ENCODE measurements around the gene PEF1.

Gene PEF1

DNA sequence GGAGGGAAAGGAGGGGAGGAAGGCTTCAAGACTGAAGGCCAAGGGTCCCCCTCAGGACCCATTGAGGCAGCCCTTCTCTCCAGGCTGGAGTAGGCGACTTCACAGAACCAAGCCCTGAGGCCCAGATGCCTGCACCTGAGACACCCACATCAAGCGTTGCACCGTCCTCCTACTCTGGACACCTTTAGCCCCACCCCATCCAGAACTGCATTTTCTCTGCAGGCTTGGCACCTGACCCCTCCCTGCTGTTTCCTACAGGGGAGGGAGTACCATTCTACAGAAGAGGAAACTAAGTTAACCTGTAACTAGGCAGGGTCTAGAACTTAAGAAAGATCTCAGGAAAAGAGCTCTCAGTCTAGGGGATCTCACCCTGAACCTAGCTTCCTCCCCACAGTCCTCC lies 12.0 kb downstream of the PEF1 start:
- DNase-seq (ENCODE audit: extremely low read depth in 1 of 2, low read depth in 1 of 2): no peak

DNA sequence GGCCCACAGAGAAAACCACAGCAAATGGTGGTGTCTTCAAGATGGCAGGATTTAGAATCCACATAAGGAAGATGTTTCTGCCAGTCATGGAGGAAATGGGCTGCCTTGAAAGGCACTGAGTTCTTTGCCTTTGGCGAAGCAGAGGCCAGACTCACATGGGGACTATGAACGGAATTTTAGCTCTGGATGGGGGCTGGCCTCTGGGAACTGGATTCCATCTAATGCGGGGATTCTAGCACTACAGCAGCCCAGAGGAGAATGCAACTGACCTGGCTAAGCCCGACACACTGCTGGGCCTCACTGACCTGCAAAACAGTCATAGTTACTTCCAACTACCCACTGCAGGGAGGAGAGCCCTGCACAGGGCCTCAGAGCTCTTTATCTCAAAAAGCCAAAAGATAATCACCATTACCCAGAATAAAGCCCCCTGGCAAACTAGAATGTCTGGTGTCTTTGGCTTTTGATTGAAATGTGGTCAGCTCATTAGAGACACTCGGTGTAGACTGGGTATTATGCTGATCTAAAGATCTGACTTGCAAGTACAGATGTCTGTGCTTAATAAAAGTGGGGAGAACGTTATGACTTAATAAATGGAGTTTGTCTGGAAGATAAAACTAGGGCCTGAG lies 15.6 kb downstream of the PEF1 start:
- DNase-seq (ENCODE audit: extremely low read depth in 1 of 2, low read depth in 1 of 2): no peak

DNA sequence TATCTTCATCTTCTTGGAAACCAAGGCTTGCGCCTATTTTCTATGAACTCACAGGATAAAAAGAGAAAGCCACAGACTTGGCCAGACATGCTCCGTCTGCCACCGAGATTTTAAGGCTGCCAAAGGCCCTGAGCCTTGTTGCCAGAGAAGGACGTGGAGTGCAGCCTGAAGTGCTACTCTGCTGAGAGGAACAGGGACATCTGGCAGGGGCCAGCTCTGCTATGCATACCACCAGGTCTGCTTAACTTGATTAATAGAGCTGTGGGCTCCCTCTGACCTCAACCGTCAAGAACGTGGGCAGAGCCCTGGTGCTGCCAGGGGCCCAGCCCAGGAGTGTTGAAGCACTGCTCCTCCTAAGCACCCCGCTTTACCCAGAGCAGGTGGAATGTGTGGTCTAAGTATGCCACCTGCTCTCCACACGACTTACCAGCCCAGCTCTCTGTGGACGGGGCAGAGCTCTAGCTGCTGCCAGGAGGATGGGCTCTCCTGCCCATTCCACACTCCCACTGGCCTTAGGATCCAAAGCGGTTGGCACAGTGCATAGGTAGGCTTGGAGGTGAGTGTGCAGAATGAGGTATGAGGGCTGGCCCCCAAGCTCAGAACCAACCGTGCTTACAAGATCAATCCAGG lies 16.6 kb downstream of the PEF1 start:
- no peak for DNase-seq (ENCODE audit: extremely low read depth in 1 of 2, low read depth in 1 of 2)

DNA sequence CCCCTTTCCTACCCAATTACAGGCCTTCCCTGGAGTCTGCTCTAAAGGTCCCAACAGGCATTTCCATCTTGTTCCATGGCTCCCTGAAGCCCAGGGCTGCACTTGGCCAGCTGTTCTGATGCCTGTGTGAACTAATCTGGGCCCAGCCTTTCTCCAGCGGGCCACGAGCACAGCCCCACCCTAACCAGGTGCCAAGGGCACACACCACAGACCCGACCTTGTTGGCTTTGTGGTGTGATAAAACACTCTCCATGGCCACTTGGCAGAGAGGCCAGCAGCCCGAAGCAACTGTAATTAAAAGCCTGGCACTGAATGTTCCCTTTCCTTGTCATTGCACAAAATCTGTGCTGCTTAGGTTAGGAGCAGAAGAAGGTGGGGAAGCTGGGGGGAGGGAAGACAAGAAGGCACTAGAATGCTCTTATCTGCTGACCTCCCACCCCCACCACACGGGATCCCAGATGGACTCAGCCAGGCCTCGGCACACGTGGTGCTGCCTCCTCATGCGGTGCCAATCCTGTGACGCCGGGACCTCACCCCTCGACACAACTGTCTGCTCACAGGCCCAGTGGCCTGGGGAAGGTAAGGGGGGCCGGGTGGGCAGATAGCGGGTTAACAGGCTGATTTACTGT lies 17.3 kb downstream of the PEF1 start:
- DNase-seq (ENCODE audit: extremely low read depth in 1 of 2, low read depth in 1 of 2): no peak

DNA sequence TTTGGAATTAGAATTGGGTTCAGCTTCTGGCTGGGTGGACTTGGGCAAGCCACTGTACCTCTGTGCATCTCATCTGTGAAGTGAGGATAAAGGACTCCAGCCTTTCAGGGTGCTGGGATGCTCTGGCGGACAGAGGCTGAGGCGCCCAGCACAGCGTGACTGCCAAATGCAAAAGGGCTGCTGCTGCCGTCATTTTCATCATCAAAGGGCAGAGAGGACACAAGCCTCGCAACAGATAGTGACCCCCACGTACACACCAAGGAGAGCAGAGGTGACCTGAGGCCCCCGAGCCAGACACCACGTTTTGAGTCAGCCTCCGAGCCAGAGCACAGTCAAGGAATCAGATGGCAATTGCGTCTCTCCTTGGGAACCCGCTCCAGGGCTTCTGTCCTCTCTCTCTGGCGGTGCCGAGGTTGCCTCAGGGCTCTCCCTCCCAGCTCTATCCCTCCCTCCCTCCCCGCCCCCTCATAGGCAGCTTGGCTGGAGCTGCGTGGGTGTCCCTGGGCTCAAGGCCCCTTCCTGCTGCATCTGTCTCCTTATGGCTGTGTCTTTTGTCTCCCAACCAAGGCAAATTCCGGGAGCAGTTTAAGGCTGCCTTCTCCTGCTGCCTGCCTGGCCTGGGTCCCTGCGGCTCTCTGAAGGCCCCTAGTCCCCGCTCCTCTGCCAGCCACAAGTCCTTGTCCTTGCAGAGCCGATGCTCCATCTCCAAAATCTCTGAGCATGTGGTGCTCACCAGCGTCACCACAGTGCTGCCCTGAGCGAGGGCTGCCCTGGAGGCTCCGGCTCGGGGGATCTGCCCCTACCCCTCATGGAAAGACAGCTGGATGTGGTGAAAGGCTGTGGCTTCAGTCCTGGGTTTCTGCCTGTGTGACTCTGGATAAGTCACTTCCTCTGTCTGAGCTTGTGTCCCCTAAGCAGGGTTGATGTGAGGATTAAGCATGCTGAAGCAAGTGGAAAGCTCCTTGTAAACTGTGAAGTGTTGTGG lies 18.2 kb downstream of the PEF1 start:
- no peak for DNase-seq (ENCODE audit: extremely low read depth in 1 of 2, low read depth in 1 of 2)

DNA sequence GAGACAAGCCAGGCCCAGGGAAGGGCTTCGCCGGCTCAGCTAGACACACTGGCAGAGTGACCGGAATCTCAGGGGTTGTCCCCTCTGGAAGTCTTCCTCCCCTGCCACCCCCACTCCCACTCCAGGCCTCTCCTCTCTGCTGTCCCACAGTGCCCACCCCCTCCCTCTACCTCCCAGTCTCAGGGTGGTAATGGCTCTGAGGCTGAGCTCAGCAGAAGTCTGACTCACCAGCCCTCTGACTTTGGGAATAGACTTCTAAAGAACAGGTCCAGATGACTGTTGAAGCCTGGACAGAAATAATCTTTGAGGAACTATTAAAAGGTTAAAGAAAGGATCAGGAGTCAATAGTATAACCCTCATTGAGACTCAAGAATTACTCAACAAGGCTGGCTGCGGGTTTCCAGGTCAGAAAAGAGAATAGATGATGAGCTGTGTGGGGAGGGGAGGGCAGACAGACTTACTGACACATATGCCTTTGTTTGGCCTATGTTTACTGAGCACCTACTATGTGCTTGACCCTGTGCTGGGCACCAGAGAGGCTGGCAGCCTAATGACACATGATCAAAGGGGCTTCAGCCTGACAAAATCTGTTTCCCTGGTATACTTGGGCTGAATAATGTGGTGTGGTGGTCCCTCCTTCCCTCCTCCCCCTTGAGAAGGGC lies 19.0 kb downstream of the PEF1 start:
- DNase-seq (ENCODE audit: extremely low read depth in 1 of 2, low read depth in 1 of 2): no peak

DNA sequence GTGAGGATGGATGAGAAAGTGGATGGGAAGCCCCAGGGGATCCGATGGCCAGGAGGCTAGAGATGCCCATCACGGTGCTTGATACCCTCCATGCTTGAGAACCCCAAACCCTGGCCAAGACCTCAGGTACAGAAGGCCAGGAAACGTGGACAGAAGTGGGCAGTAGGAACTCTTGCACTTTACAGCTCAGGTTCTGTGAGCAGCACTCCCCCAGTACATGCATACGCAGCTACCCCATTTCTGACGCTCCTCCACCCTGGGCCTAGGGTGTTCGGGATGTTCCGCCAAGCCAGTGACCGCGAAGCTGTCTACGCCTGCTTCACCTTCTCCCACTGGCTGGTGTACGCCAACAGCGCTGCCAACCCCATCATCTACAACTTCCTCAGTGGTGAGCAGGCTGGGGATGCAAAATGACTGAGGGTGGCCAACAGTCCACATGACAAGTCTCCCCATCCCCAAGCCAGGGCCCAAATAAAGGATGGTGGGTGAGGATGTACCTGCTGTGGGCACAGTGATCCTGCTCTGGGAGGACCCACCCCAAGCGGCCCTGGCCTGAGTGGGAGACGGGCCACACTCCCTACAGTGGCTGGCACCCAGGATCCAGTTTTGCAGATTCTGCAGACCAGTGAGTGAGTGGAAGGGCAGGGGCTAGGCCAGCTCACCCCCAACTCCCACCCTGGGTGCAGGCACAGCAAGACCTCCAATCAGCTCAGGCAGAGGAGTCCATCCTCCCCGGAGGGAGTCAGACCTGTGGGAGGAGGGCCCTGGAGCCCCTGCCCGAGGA lies 19.8 kb downstream of the PEF1 start:
- no peak for DNase-seq (ENCODE audit: extremely low read depth in 1 of 2, low read depth in 1 of 2)

DNA sequence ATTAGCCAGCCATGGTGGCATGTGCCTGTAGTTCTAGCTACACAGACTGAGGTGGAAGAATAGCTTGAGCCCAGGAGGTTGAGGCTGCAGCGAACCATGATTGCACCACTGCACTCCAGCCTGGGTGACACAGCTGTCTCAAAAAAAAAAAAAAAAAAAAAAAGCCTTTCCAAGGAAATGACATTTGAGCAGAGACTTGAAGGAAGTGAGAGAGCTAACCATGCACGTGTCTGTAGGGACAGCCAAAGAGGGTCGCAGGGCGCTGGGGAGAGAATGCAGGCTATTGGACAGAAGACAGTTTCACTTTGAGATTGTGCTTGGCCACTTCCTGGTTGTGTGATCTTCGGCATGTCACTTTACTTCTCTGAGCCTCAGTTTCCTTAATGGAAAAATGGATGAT lies 20.4 kb downstream of the PEF1 start:
- DNase-seq (ENCODE audit: extremely low read depth in 1 of 2, low read depth in 1 of 2): no peak

DNA sequence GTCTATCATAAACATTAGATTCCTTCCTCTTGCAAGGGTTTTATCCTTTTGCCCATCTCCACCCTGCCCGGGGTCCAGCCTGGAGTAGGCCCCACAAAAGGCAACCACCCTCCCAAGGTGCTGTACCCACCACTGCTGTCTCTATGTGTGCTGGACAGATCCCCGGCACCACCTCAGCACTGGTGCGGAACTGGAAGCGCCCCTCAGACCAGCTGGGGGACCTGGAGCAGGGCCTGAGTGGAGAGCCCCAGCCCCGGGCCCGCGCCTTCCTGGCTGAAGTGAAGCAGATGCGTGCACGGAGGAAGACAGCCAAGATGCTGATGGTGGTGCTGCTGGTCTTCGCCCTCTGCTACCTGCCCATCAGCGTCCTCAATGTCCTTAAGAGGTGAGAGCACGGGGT lies 21.3 kb downstream of the PEF1 start:
- no peak for DNase-seq (ENCODE audit: extremely low read depth in 1 of 2, low read depth in 1 of 2)

DNA sequence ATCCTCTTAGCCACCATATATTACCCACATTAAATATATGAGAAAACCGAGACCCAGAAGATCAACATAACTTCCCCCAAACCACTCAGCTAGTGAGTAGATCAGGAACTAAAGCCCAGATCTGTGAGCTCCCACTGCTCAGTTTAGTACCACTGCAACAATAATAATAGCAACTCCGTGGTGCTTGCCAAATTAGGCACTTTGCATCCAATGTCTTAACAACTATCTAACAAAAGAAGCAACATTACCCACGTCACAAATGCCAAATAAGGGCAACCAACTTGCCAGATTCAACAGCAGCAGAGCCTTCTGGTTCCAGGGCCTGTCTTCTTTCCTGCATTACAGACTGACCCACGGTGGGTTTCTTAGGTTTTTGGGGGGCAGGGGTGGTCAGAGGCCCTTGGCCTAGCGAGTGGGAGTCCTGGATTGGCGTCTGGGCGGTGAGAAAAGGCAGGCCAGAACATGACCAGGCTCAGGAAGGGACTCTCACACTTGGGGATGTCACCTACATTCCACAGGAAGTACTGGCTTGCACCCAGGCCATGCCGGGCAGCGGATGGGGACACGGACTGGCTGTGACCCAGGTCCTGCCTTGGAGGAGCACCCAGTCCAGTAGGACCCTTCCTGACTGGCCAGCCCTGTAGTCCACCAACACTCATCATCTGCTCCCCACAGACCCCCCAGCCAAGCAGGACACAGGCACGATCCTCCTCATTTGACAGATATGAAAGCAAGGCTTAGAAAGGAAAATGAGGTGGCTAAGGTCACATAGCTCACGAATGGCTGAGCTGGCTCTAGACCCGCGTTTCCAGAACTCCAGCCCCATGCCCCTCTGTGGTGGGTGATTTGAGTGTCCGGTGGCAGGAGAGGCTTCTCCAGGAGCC lies 22.6 kb downstream of the PEF1 start:
- no peak for DNase-seq (ENCODE audit: extremely low read depth in 1 of 2, low read depth in 1 of 2)

DNA sequence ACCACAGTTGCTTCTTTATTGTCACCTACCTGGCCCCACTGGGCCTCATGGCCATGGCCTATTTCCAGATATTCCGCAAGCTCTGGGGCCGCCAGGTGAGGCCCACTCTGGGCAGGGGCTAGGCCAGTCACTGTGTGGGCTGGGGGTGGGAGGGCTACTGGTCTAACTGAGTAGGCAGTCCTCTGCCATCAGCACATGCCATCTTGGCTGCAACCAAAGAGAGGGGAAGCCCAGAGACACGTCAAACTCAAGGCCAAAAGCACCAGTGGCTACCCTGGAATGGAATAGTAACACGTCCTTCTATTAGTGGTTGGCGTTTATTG lies 23.2 kb downstream of the PEF1 start:
- DNase-seq (ENCODE audit: extremely low read depth in 1 of 2, low read depth in 1 of 2): no peak

DNA sequence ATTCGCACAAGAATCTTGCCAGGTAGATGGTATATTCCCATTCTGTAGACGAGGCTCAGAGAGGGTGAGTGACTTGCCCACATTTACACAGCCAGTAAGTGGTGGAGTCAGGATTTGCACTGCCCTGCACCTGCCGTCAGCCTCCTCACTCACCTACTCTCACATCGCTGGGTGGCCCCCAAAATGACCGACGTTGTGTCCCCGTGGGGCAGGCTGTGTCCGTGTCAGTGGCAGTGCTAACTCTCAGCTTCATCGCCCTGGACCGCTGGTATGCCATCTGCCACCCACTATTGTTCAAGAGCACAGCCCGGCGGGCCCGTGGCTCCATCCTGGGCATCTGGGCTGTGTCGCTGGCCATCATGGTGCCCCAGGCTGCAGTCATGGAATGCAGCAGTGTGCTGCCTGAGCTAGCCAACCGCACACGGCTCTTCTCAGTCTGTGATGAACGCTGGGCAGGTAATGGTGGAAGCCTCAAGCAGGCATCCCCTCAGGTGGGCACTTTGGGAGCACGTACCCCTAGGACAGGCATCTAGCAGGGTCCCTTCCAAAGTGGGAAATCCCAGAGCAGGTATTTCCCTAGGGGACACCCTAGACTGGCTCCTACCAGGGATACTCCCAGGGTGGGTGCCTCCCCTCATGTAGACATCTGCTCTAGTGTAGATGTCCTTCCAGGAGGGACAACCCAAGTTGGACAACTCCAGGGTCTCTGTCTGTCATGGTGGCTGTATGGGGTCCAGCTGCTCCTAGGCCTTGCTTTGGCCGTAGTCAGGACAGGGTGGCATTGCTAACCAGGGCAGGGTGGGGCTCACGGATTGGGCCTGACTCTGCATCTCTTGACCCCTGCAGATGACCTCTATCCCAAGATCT lies 23.8 kb downstream of the PEF1 start:
- DNase-seq (ENCODE audit: extremely low read depth in 1 of 2, low read depth in 1 of 2): no peak

DNA sequence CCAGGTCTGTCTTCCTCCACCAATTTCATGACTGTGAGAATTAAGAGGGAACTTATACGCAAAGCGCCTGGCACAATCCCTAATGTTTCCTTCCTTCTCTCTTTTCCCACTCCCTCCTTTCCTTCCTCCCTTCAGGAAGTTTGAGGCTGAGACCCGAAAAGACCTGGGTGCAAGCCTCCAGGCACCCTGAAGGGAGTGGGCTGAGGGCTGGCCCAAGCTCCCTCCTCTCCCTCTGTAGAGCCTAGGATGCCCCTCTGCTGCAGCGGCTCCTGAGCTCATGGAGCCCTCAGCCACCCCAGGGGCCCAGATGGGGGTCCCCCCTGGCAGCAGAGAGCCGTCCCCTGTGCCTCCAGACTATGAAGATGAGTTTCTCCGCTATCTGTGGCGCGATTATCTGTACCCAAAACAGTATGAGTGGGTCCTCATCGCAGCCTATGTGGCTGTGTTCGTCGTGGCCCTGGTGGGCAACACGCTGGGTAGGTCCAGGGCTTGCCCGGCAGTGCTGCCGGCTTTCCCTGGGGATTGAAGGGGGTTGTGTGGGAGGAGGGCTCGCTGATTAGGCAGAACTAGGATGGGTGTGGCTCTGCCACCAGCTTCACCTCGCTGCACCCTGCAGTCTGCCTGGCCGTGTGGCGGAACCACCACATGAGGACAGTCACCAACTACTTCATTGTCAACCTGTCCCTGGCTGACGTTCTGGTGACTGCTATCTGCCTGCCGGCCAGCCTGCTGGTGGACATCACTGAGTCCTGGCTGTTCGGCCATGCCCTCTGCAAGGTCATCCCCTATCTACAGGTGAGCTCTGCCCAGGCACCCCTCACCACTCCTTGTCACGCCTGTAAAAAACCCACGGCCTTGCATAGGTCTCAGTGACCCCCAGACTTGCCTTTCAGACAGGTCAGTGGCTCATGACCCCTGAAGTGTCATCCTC lies 25.5 kb downstream of the PEF1 start:
- no peak for DNase-seq (ENCODE audit: extremely low read depth in 1 of 2, low read depth in 1 of 2)

DNA sequence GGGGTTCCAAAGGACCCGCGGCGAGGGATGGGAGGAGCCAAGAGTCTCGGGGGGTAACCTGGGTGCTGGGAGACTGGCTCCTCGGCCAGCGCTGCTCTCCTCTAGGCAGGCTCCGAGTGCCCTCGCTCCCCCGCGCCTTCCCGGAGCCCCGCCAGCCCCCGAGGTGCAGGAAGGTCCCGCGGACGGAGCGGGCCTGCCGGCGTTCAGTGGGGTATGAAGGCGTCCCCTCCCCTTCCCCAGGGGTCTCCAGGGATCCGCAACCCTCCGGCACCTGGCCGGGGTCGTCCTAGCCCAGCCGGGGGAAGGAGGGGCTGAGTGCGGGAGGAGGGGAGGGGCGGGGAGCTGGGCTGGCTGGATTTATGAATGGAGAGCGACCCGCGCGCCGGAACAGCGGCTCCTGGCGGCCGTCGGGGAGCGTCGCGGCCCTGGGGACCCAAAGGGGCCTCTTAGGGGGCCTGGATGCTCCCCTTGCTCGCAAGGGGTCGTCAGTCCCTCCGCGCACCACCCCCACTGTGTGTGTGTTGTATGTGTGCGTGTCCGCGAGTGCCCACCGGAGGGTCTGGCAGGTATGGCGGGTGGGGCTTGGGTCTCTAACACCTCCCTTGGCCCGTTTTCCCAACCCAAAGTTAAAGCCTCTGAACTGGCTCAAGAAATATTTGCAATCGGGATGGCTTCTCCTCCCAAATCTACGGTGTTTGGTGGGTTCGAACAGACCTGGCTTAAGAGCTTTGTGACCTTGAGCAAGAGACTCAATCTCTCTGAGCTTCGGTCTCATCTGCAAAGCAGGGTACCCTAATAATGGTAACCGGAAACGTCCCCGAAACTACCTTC lies 26.5 kb downstream of the PEF1 start:
- DNase-seq (ENCODE audit: extremely low read depth in 1 of 2, low read depth in 1 of 2): peak in 1 of 2 donors; percentile 20

DNA sequence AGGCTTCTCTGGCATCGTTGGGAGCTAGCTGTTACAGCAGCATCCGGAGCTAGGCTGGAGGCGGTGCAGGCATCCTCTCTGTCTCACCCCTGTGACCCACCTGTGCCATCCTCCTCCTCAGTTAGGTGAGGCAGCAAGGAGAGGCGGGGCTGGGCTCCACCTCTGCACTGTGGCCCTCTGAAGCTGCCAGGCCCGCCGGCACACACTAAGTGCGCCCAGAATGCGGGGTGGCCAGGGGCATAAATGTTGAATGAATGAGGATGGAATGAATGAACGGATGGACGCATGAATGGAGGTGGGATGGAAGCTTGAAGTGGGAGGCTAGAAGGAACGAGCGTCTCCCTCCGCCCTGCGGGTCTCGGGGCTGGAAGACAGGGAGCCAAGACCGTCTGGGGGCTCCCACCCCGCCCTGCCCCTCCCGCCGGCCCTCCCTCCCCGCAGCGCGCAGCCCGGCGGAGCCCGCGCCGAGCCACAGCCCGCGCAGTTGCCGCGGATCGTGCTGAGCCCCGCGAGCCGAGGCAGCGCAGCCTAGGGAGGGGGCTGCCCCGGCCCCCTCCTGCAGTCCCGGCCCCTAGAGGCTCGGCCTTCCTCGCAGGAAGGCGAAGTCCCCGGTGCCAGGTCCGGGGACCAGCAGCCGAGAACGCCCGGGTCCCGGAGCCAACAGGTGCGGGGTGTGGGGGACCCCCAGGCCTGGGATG lies 27.3 kb downstream of the PEF1 start, which contains the start of gene HCRTR1:
Gene HCRTR1, plus strand, starts transcription at position 472 of the 698 bp plus-strand sequence. CDS start 1,504 bp downstream, outside the sequence.
- DNase-seq (ENCODE audit: extremely low read depth in 1 of 2, low read depth in 1 of 2): no peak

DNA sequence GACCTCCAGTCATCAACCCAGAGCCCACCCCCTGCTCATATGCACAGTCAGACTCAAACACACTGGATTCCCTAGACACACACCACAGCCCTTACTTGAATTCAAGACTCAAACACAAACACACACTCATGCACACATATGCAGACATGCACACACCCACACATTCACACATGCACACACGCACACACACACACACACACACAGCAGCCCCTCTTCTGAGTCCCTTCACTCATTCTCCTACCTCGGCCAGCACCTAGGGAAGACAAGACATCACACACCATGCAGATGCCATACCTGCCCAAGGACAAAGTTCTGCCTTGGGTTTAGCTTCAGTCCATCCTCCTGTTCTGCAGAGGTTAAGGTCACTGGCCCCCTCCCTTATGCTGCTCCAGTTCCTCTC lies 28.7 kb downstream of the PEF1 start:
- DNase-seq (ENCODE audit: extremely low read depth in 1 of 2, low read depth in 1 of 2): no peak

All from stimulated activated CD8-positive, alpha-beta memory T cell treated with anti-CD3 and anti-CD28 coated beads, Interleukin-7, amount 100 ng/mL, for 48 hours (primary cell).